Urinary bladder (tissue), 4 donors: ENCODE measurements around the gene DCUN1D5. TPM values are rescaled to one million over a fixed set of nuclear protein-coding genes. Genes with fewer than 3 reads are reported as not detected.
"Not testable (repeated sequence)": the region's sequence is repeated elsewhere in the genome, so short reads cannot be mapped to it uniquely, and the experiment has no call there.

ENCODE experiments used
- DNase-seq: peaks from one replicate; pipeline ENCODE4 v3.0.0-alpha.2; 2015; ENCODE audit errors: extremely low spot score
- H3K27ac ChIP-seq: one replicate; pipeline ENCODE4 v1.5.1; 2013; ENCODE audit warnings: low read depth, mild to moderate bottlenecking, moderate library complexity
- H3K36me3 ChIP-seq: one replicate; pipeline ENCODE4 v1.6.1; 2013; ENCODE audit warnings: mild to moderate bottlenecking, moderate library complexity; ENCODE audit not compliant: insufficient read depth
- H3K4me1 ChIP-seq: one replicate; pipeline ENCODE4 v1.6.1; 2013; ENCODE audit warnings: mild to moderate bottlenecking, moderate library complexity; ENCODE audit not compliant: insufficient read depth
- H3K4me3 ChIP-seq: one replicate; pipeline ENCODE4 v1.5.1; 2013; ENCODE audit warnings: low read depth, low read length
- WGBS: extraction: QIAGEN DNeasy Blood & Tissue Kit; methylation state at CpG from one replicate; pipeline ENCODE4 v1.1.7; 2013; 5-methylcytosine and 5-hydroxymethylcytosine counted together
- polyA plus RNA-seq: library from polyadenylated mRNA; stranded (reverse); fragments of 200-250 nt; gene quantifications from one replicate; pipeline ENCODE4 v1.2.3, GENCODE V29; 2013
- total RNA-seq: library from RNA; depleted of rRNA; stranded (reverse); fragments of >200 nt; gene quantifications from one replicate; pipeline ENCODE4 v1.2.3, GENCODE V29; 2014
- donor health status: healthy with polysubstance abuse.
- donor health status: healthy.

DCUN1D5 gene
- total and polyA plus RNA-seq, 2 donors = 23.8 to 27.2 TPM

DNA sequence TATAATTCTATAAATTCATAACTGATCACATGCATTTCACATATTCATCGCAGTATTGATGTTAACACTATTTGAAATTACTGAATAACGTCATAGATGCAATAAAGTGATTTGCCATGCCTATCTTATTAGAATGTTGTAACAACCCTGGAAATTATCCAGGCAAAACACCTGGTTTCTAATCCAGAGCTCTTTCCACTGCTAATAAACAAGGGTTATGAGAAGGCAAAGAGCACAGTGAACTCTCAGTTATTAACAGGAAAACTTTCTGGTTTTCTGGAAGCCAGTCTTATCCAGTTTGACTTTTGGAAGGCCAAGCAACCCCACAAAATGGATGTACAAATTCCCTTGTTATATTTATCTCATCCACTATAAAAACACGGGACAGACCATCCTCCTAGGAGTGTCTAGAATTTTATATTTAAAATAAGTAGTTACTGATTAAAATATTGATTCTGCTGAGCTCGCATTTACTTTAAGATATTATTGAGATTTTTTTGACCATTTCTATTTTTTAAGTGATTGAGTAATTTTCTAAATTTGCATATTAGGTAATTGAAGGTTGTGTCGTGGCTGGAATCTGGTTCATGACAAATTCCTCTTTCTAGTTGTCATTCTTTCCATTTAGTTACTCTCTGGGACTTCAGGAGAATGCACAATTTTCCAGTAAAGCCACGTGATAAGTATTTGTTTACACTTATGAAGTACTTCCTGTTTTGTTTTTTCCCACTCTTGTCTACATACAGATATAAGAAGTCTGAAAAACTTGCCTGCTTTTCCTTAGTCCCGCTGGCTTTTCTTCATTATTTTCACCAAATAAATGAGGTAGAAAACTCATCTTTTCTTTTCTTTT is 47.9 kb downstream of the DCUN1D5 start:
- H3K27ac ChIP-seq = no peak overlapping the region
- no peak overlapping the region for H3K4me3 ChIP-seq
- 74% methylated on average over 7 of the region's 7 CpGs for WGBS
- no peak for DNase-seq
- H3K4me1 ChIP-seq = no peaks in the 10 kb centered on the region
- H3K36me3 ChIP-seq = no peaks in the 10 kb centered on the region

DNA sequence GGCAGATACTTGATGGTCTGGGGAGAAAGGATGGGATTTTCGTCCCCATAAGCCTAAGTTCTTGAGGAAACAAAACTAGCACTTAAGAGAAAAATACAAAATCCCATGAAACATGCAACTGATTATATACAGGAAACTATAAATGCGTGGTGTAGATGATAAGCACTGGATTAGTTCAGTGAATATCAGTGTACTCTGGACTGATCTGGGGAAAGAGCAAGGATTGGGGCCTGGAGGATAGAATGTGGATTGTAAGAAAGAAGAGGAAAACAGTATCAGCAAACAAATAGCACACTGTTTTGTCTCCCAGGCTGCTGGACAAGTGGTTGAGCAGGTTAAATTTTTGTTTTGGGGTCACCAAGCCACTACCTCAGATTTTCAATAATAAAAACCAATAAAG is 49.8 kb downstream of the DCUN1D5 start:
- H3K27ac ChIP-seq = peak overlapping the region; percentile 10
- H3K4me1 ChIP-seq = no peaks in the 10 kb centered on the region
- 66% methylated on average over 2 of the region's 2 CpGs for WGBS
- no peaks in the 10 kb centered on the region for H3K36me3 ChIP-seq
- no peak overlapping the region for H3K4me3 ChIP-seq
- DNase-seq = no peak

DNA sequence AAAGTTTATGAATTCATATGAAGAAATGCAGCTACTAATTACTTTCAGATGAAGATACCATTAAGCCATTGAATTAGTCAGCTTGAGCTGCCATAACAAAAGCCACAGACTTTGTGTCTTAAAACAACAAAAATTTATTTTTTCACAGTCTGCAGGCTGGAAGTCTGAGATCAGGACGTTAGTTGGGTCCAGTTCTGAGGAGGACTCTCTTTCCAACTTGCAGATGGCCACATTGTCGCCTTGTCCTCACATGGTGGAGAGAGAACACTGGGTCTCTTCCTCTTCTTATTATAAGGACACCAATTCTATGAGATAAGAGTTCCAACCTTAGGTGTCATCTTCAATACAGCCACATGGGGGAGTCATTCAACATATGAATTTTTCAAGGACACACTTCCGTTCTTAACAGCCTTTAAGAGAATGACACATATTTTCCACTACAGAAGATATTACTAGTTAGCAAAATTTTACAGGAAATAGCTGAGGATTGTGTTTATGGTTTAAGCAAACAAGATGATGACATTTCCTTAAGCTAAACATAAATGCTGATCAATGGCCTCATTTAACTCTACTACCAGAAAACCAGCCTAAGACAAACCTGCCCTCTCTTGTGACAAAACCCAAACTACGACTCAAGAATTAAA is 56.0 kb downstream of the DCUN1D5 start:
- 31% methylated on average over 4 of the region's 4 CpGs for WGBS

DNA sequence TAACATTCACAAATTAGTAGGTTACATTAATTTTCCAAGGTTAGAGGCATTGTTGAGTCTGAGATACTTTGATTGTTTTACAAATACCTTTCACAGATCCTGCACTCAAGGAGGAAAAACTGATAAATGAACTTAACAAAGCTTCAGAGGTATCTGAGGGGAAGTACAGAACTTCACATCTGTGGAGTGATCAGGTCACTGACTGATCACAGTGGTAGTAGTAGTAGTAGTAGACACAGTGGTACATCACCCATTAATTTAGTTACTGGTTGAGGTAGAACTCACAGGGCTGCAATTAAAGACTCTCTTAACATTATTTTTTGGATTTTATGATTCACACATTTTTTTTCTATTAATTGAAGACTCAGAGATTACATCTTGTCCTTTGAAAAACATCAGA is 56.7 kb downstream of the DCUN1D5 start:
- H3K36me3 ChIP-seq = no peaks in the 10 kb centered on the region
- H3K4me3 ChIP-seq = no peak overlapping the region
- H3K27ac ChIP-seq = no peak overlapping the region
- DNase-seq = no peak
- no peaks in the 10 kb centered on the region for H3K4me1 ChIP-seq

More for the DNA sequence above, 56.0 kb downstream of the DCUN1D5 start:
- H3K4me1 ChIP-seq = no peaks in the 10 kb centered on the region
- DNase-seq = no peak
- no peak overlapping the region for H3K27ac ChIP-seq
- H3K4me3 ChIP-seq = no peak overlapping the region
- no peaks in the 10 kb centered on the region for H3K36me3 ChIP-seq

DNA sequence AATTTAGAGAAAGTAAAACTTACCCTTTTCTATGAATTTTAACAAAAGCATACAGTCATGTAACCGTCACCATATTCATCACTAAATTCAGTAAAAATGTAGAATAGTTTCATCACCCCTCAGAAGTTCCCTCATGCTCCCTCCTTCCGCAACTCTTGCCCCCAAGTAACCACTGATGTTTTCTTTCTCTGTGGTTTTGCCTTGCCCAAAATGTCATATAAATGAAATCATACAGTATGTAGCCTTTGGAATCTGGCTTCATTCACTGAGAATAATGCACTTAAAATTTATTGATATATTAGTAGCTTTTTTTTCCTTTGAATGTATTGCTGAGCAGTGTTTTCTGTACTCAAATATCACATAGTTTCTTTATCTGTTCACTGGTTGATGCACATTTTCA is 60.1 kb downstream of the DCUN1D5 start:
- no peak overlapping the region for H3K4me3 ChIP-seq
- 86% methylated on average over 2 of the region's 2 CpGs for WGBS
- H3K4me1 ChIP-seq = no peaks in the 10 kb centered on the region
- no peak overlapping the region for H3K27ac ChIP-seq
- DNase-seq = no peak
- no peaks in the 10 kb centered on the region for H3K36me3 ChIP-seq

DNA sequence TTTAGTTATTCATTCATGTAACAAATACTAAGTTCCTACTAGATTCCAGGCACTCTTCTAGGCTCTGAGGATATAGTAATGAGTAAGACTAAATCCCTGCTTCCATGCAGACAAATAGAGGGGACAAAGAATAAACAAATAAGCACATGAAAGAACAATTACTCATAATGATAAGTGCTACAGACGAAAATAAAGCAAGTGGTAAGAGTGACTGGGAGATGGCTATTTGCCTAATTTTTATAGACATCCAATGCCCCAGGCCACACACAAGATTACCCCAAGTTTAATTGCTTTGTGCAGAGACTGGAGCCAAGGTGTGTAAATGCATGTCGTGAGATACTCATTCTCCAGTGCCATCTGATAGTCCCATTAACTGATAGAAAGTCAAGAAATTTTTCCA is 62.6 kb downstream of the DCUN1D5 start:
- 50% methylated on average over 2 of the region's 2 CpGs for WGBS
- Histone ChIP-seq H3K4me3 (no peak overlapping the region), H3K4me1 (no peaks in the 10 kb centered on the region), H3K36me3 (no peaks in the 10 kb centered on the region), H3K27ac (no peak overlapping the region)
- DNase-seq = no peak

DNA sequence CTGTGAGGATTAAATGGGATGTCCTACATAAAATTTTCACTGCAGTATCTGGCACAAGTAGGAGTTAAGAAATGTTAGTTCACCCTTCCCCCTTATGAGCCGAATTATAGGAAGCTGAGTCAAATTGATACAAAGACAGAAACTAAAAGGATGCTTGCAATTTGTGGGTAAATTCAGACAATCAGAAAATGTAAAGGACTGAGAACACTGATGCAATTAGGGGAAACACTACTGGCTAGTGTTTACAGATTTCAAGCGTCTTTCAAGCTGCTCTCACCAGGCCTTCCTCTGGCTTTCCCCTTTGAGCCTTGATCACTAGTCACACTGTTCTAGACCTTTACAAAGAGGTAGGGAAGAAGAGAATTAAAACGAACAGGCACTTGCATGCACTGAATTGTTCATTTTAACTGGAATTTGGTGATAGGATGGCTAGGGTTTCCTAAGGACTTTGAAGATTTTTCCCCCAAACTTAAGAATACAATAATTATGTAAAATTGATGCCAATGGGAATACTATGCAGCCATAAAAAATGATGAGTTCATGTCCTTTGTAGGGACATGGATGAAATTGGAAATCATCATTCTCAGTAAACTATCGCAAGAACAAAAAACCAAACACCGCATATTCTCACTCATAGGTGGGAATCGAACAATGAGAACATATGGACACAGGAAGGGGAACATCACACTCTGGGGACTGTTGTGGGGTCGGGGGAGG is 63.5 kb downstream of the DCUN1D5 start:
- not testable (repeated sequence) for H3K36me3 ChIP-seq, DNase-seq, H3K4me3 ChIP-seq, H3K27ac ChIP-seq, H3K4me1 ChIP-seq
- 83% methylated on average over 6 of the region's 7 CpGs for WGBS

DNA sequence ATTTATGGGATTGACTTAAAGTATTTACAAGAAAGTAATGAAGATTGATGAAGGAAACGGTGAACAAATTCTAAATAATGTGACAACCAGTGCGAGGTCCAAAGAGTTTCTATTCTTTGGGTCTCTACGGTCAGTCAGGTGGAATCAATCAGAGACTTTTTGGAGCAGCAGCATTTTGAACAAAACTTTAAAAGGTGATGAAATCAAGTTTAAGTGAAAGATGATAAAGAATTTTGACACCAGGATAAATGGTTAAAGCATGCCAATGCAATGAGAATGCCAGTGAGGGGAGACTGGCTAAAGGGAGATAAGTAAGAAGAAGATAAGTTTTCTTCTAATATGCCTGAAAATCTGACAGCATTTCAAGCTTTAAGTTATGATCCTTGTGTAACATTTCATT is 67.9 kb downstream of the DCUN1D5 start:
- DNase-seq = no peak
- H3K4me3 ChIP-seq = no peak overlapping the region
- H3K27ac ChIP-seq = no peak overlapping the region
- no peaks in the 10 kb centered on the region for H3K4me1 ChIP-seq
- WGBS = 52% methylated on average over 3 of the region's 3 CpGs
- H3K36me3 ChIP-seq = no peaks in the 10 kb centered on the region

DNA sequence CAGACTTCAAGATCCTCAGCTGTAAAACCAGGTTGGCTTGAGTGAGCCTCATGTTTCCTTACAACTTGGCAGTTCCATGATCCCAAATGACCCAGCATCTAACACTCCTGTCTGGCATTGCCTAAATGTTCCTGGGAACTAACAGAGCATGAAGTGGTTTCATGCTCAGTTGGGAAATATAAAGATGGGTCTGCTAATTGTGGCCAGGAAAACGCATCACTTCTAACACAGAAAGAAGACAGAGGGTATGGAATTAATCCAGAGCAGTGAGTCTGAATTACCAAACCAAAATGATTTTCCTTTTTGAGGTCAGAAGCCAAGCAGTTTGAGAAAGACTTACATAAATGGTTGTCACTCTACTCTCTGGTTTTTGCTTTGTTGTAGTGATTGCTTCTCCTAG is 75.9 kb downstream of the DCUN1D5 start:
- DNase-seq = no peak
- 78% methylated on average over 1 of the region's 1 CpG for WGBS
- H3K4me3 ChIP-seq = no peak overlapping the region
- H3K4me1 ChIP-seq = no peaks in the 10 kb centered on the region
- no peak overlapping the region for H3K27ac ChIP-seq
- no peaks in the 10 kb centered on the region for H3K36me3 ChIP-seq

DNA sequence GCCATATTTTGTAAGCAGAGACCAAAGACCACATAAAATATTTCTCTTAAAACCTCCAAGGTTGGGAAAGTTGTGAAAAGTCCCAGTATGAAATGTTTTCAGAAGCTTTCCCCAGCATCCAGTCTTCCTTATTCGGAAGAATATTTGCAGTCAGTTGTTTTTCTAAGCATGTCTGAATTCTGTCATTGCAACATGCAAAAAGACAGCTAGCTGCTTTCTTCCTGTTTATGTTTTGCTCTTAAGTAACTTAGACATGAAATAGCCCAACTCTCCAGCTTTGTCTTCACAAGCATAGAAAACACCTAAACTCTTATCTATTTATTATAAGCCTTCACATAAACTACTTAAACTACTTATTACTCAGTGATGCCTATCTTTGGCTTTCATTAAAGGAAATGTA is 78.5 kb downstream of the DCUN1D5 start:
- no peak overlapping the region for H3K4me3 ChIP-seq
- H3K27ac ChIP-seq = no peak overlapping the region
- 69% methylated on average over 1 of the region's 1 CpG for WGBS
- no peak for DNase-seq
- no peaks in the 10 kb centered on the region for H3K36me3 ChIP-seq
- H3K4me1 ChIP-seq = no peaks in the 10 kb centered on the region

Other genes with a start within 250 kb of the DCUN1D5 start
- 1.4 TPM for gene MMP3, start 248.6 kb downstream of the DCUN1D5 start, total RNA-seq
- 6.3 TPM for gene MMP3, start 248.6 kb downstream of the DCUN1D5 start, polyA plus RNA-seq
- gene MMP12, start 217.2 kb downstream of the DCUN1D5 start, total RNA-seq = 3.8 TPM
- 0.62 TPM for gene MMP12, start 217.2 kb downstream of the DCUN1D5 start, polyA plus RNA-seq
- gene MMP13, start 136.4 kb downstream of the DCUN1D5 start, total RNA-seq = not detected
- gene MMP13, start 136.4 kb downstream of the DCUN1D5 start, polyA plus RNA-seq = 0.04 TPM
- gene DYNC2H1, start 17.3 kb upstream of the DCUN1D5 start, total RNA-seq = 91.8 TPM
- gene DYNC2H1, start 17.3 kb upstream of the DCUN1D5 start, polyA plus RNA-seq = 12.8 TPM